Activated T-helper 1 cell treated with anti-CD3 and anti-CD28 coated beads, Interleukin-2, amount 50 U/mL, for 16 hours (primary cell): ENCODE data around the gene TPO.
"Not testable (repeated sequence)": the region's sequence is repeated elsewhere in the genome, so short reads cannot be mapped to it uniquely, and the experiment has no call there.

Experiments
- DNase-seq, 2 donors: peaks; one replicate each; pipeline ENCODE4 v3.0.0-alpha.2; 2020; ENCODE audit warnings: low read depth in 1 of 2, low spot score in 1 of 2

Gene TPO

DNA sequence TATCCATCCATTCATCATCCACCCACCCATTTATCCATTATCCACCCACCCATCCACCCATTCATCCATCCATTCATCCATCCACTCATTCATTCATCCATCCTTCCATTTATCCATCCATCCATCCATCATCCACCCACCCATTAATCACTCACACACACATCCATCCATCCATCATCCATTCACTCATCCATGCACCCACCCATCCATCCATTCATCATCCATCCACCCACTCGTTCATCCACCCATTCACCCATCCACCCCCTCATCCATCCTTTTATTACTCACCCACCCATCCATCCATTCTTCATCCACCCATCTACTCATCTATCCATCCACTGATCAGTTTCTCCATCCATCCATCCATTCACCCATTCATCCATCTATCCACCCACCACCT, 8.1 kb upstream of the TPO start:
- DNase-seq, result no peak

DNA sequence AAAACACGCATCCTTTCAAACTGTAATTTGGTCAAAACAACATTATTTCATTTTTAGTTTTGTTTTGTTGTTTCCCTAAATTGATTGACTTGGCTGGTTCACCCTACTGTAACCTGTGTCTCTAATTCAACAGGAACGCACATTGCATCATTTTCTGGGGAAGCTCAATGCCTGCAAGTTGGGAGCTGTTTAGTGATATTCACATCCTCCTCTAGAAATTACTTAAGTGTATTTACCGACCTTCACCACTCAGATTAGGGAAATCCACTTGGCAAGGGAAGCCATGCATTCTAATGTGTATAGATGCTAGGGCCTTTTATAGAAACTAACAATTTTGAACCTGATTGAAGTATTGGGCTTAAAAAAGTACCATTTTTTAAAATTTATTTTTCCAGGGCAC, 7.3 kb upstream of the TPO start:
- DNase-seq, result no peak

DNA sequence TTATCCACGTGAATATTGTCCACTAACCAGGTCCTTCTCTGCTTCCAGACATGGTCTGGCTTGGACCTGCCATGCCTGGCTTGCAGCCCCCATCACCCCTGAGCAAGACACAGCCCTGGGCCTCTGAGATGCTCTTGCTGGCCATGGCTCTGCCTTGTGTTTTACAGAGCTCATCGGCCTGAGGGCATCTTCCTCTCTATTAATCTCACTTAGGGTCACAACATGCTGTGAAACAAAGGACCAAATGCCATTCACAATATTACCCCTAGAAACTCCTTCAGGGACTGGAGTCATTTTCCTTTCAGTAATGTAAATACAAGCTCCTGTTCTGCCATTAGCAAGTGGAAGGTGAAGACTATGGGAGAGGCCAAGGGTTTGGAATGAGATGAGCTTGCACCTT, 6.8 kb upstream of the TPO start:
- no peak for DNase-seq

DNA sequence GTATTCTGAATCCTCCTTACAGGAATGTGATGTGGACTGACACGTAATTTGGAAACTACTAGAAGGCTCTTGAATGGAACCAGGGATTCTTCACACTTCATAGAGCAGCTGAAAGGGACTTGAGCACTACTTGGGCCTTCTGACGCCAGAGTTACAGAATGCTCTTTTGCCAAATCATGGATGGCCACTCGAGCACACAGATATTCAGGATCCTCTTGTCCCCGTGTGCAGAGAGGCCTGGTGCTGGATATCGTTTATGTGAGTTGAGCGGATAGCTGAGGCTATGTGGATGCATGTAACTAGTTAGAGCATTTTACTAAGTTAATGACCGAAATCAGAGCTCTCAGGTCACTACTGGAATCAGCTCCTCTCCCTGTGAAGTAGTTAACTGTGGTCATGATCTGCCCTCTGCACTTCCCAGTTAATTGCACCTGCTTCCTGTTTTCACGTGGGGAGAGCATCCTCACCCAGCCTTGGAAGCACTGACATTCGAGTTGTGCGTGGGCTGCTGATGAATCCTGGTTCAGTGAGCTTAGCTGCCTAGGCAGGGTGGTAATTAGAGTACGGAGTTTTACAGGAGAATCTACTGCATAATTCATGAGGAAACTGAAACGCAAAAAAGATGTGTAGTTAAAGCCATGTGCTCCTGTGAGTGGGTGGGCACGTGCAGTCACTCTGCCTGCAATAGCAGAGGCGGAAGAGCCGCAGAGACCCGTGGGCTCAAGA, 5.2 kb upstream of the TPO start:
- no peak for DNase-seq

DNA sequence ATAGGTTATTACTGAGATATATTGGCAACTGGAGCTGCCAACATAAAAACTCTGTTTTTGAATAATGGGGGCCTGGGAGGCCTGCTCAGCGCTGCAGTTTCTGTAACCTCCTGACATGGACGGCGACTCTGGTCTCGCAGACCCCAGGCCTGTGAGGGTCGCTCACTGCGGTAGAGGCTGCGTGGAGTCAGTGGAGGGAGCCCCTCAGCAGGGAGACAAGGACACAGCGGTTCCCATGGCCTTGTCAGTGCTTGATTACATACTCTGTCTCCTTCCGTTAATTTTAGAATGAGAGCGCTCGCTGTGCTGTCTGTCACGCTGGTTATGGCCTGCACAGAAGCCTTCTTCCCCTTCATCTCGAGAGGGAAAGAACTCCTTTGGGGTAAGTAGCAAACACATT, 858 bp downstream of the TPO start:
- no peak for DNase-seq

DNA sequence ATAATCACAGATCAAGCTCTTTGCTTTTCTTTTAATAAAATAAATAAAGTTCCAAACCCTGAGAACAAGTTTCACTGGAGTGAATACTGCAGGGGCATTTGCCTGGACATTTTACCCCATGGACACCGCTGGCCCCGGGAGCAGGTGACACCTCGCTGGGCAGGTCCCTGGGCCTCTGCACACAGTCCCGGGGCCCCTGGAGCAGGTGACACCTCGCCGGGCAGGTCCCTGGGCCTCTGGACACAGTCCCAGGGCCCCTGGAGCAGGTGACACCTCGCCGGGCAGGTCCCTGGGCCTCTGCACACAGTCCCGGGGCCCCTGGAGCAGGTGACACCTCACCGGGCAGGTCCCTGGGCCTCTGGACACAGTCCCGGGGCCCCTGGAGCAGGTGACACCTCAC, 1.6 kb downstream of the TPO start:
- DNase-seq, result not testable (repeated sequence)

DNA sequence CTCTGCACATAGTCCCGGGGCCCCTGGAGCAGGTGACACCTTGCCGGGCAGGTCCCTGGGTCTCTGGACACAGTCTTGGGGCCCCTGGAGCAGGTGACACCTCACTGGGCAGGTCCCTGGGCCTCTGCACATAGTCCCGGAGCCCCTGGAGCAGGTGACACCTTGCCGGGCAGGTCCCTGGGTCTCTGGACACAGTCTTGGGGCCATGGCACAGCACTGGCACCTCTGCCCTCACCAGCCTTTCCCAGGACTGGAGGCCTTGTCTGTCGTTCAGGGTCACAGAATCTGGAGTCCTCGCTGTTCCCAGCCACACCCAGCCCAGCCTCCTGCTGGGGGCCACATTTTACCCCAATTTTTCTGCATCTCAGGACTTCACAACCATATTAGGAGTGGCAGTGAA, 2.2 kb downstream of the TPO start:
- DNase-seq, result no peak

DNA sequence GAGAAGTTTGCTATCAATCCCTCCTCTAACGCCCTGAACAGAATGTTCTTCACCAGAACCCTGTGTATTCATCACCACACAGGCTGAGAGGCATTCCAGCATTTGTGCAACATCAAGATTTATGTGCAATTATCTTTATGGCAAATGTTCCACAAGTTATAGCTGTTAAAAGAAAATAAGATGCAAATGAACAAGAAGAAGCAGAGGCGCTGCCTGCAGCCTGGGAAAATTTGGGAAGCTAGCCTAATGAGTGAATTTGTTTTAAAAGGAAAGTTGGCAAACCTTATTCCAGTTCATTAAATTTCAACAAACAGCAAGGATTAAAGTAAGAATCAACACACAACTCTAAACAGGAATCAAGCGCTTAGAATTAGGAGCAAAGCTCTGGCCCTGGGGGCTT, 5.3 kb downstream of the TPO start:
- no peak for DNase-seq

DNA sequence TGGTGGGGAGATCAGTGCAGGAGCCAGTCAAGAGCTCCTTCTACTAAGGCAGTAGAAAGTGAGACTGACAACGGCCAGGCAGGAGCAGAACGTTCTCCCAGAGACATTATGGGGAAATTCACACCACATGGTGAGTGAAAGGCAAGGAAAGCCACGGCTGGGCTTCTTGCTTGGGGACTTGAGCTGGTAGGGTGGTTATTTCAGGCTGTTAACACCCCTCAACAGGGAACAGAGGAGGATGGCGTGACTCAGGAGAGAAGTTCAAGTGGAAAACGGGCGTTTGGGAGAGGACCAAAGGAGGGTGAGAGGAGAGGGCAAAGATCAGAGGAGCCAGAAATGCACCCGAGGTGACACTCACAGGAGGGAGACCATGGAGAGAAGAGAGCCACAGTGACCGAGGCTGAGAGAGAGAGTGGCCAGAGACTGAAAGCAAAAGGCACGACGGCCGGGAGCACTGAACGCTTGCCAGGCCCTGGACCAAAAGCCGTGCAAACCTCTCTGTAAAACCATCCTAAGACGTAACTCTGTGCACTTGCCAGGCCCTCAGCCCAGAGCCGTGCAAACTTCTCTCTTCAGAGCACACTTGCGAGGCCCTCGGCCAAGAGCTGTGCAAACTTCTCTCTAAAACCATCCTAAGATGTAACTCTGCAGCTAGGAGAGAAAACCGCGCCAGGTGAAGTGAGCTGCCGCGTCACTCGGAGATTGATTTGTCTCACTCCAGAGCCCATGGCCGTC, 7.7 kb downstream of the TPO start:
- DNase-seq, result no peak

DNA sequence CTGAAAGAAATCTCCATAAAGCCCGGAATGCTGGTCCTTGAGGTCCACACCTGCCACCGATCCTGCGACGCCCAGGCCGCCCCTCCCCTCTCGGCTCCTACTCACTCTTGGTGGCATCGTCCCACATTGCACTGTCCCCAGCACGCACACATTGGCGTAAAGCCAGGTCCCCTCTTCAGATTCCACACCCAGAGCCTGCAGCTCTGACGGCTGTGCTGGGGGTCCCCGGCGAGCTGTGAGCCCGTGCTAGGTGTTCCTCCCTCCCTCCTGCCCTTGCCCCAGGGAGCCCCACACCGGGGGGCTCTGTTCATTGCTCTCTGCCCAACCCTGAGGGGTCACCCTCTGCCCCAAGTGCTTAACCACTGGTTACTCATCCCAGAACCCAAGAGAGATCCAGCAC, 8.5 kb downstream of the TPO start:
- no peak for DNase-seq

DNA sequence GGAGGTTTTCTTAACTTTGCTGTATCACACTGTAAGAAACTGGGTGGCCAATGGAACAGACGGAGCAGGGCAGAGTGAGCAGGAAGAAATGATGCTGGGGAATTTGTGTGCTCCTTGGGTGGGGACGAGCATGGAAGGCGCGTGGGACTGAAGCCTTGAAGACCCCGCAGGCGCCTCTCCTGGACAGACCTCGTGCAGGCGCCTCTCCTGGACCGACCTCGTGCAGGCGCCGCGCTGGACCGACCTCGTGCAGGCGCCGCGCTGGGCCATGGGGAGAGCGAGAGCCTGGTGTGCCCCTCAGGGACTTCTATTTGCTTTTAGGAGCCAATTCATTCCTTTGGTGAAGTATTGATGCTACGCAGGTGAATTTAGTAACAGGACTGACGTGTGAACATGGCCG, 8.9 kb downstream of the TPO start:
- no peak for DNase-seq

DNA sequence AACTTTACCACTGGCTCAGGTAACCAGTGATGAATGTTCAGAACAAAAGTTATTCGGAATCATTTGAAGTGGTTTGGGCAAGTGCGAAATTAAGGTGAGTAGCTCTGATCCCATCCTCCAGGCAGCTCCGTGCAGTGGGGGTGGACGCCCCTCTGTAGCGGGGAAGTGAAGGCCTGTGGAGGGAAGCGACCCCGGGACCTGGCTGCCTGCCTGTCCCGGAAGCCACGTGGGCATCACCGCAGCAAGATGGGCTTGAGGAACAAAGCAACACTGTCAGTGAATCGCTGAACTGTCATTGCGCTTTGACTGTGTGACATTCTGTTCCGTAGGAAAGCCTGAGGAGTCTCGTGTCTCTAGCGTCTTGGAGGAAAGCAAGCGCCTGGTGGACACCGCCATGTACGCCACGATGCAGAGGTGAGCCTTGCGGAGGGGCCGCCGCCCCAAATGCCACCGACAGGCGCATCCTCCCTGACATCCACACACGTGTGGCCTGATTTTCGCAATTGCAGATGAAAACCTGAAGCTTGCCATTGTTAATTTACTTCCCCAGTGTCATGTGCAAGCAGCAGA, 9.5 kb downstream of the TPO start:
- no peak for DNase-seq

DNA sequence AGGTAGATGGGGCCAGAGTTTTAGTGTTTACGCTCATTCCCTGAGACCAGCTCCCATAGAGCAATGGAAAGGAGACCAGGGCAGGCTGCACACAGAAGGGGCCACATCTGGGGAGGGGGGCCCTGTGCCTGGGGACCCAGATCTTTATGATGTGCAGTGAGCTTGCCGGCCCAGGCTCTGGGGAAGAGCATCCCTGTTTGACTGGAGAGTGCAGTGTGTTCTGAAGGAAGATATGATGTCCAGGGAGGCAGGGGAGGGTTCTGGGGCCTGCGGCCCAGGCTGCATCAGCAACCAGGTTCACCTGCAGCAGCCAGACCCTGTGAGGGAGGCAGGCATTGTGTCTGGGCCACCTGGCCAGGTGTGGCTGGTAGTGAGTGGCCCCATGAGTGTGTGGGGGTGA, 13.8 kb downstream of the TPO start:
- no peak for DNase-seq

DNA sequence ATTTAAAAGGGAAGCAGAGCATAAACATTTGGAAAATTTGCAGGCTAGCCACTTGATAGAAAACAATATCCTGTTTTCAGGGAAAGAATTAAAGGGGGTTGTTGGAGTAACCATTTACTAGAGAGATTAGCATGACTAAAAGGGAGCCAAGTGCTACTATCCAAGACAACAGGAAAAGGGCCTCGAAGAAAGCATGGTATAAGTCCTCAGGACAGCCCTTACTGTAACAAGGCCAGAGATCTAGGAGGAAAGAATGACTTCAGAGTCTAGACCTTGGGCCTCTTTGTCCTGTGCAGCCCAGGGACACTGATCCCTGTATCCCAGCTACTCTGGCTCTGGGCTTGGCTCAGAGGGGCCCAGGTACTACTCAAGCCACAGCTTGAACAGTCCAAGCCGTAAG, 16.6 kb downstream of the TPO start:
- no peak for DNase-seq

DNA sequence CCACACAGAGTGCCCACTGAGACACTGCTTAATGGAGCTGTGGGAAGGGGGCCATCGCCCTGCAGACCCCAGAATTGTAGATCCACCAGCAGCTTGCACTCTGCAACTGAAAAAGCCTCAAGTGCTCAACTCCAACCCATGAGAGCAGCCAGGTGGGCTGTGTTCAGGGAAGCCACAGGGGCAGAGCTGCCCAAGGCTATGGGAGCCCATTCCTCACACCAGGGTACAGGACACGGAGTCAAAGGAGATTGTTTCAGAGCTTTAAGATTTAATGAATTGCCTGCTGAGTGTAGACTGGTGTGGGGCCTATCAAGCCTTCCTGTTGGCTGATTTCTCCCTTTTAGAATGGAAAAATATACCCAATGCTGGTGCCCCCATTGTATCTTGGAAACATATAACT, 17.2 kb downstream of the TPO start:
- no peak for DNase-seq

DNA sequence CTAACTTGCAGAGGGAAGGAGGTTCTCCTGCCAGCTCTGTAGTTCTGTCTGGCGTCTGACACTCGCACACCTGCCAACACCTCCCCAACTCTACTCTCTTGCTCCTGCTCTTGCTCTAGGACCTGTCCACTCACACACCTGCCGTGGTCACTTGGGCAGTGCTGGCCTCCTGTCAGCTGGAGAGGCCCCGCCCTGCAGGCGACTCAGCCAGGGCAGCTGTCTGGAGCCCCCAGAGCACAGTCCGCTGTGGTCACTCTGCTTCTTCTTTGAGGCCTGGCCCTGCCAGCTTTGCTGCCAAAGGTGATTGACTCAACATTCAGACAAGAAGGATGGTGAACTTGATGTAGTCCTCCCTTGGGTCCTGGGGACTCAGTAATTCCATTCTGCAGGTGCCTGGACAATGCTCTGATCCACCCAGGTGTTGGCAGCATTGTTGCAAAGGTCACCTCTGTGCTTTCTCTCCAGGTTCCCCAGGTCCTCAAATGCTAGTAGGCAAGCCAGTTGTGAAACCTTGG, 18.7 kb downstream of the TPO start:
- DNase-seq, result no peak

DNA sequence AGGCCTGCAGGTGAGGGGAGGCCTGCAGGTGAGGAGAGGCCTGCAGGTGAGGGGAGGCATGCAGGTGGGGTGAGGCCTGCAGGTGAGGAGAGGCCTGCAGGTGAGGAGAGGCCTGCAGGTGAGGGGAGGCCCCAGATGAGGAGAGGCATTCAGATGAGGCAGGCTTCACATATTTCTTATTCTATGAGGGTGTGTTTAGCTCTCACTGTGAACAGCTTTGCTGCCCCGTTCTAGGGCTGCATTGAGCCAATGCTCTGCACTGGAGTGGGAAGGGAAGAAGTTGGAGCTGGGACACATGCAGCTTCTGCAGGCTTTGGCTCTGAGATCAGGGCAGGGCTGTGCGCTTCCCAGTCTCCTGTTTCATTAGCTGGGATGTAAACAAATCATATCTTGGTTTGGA, 19.5 kb downstream of the TPO start:
- DNase-seq, result no peak

DNA sequence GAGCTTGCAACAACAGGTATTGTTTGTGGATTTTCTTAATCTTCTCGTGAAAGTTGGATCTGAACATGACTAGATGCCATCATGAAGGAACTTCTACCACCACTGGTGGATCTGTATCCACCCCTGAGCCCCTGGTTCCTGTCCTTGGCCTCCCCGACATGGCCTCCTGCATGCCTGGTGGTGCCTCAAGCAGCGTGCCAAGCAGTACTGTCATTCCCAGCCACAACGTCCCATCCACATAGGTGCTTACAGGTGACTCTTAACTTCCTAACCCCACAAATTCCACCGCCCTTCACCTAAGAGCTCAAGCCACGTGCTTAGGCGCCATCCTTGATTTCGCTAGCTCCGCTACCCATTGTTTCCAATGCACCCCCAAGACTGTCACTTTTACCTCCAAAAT, 23.1 kb downstream of the TPO start:
- DNase-seq, result no peak

DNA sequence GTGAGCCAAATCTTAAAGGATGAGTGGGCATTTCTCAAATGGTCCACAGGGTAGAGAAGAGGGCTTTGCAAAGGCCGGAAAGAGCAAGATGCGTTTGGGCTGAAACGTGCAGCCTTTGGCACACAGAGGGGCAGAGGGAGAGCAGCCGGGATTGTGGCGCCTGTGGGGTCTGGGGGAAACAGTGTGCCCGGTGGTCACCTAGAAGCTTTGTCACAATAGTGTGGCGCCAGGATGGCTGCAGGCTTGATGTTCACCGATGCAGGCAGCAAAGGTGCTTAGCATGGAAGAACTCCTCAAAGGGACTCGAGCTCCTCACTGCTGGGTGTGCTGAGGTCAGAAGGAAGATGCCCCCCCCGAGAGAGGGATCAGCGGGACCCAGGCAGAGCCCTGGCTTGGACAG, 23.8 kb downstream of the TPO start:
- DNase-seq, result no peak

DNA sequence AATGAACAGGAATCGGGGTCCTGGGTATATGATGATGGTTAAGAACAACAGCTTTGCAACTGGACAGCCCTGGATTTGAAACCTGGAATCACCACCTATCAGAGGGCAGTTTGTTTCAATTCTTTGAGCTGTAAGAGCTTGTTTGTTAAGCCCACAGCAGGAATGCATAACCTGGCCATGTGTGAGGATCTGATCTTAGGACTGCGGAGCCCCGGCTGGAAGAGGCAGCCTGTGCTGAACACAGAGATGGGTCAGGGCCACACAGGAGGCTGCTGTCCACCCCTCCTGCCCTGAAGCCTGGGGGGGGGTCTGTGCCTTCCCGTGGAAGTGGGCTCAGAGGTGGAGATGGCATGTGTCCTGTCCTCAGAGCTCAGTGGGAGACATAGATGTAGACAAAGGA, 24.3 kb downstream of the TPO start:
- DNase-seq, result no peak

DNA sequence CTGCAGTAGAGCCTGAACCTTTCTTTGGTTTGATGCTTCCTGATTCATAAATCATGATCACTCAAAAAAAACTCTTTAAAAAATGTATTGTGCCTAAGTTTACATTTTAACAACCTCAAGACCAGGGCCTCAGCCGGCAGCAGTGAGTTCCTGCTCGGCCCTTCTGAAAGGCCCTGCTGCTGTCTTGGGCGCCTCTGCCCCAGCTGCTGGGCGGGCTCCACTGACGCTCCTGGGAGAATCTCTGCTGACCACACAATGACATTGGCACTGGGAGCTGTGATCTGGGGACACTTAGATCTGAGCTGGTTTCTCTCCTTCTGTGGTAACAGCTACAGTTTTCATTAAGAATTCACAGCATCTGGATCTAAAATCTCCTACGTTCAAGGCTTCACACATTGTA, 25.7 kb downstream of the TPO start:
- no peak for DNase-seq

DNA sequence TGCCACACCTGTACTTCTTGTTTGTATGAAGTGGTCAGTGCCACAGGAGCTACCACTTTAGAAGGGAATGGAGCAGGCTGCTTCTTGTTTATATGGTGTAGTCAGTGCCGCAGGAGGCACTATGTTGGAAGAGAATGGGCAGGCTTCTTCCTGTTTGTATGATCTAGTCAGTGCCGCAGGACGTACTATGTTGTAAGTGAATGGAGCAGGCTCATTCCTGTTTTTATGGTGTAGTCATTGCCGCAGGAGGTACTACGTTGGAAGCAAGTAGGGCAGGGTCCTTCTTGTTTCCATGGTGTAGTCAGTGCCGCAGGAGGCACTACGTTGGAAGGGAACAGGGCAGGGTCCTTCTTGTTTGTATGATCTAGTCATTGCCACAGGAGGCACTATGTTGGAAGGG, 27.3 kb downstream of the TPO start:
- DNase-seq, result no peak

DNA sequence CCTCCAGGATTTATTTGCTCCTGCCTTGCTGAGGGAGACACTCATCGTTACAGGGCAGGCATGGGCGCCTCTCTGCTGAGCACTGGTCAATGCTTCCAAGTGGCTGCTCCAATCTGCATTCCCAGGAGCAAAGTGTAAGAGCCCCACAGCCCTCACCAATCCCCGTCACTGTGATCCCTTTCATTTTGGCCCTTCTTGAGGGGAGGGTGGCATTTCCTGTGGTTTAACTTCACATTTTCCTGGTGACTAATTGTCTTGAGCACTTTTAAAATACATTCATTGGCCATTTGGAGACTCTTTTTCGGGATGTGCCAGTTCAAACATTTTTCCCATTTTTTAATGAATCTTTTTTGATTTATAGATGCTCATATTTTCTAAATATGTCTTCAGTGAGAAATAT, 33.0 kb downstream of the TPO start:
- DNase-seq, result no peak
